HG03108 (cell line): ENCODE results near the gene LKAAEAR1.
"Not testable (repeated sequence)": the region's sequence is repeated elsewhere in the genome, so short reads cannot be mapped to it uniquely, and the experiment has no call there.

Source experiments
- ATAC-seq: cut with Tn5 transposase; IDR thresholded peaks from one replicate; pipeline ENCODE4 v1.9.1; 2021; ENCODE audit warnings: moderate library complexity; ENCODE audit not compliant: unreplicated experiment

Gene LKAAEAR1

GRCh38 chr20:64083804-64084684 lies at the start of gene LKAAEAR1:
TSS of gene LKAAEAR1 (minus strand) at chr20:64084398. CDS start at chr20:64084219, 179 bp downstream.
- no peak for ATAC-seq

GRCh38 chr20:64131406-64131805 lies 47.2 kb upstream of the LKAAEAR1 start:
- no peak for ATAC-seq

GRCh38 chr20:64130876-64131275 lies 46.7 kb upstream of the LKAAEAR1 start:
- no peak for ATAC-seq

GRCh38 chr20:64130271-64130670 lies 46.1 kb upstream of the LKAAEAR1 start:
- ATAC-seq, result no peak

- no peak for ATAC-seq
Observed at GRCh38 chr20:64129146-64129782, 45.1 kb upstream of the LKAAEAR1 start.

GRCh38 chr20:64123517-64123916 lies 39.3 kb upstream of the LKAAEAR1 start:
- not testable (repeated sequence) for ATAC-seq

- not testable (repeated sequence) for ATAC-seq
Observed at GRCh38 chr20:64122927-64123326, 38.7 kb upstream of the LKAAEAR1 start.

- ATAC-seq, result no peak
Observed at GRCh38 chr20:64121586-64121985, 37.4 kb upstream of the LKAAEAR1 start.

- no peak for ATAC-seq
Observed at GRCh38 chr20:64119681-64120341, 35.6 kb upstream of the LKAAEAR1 start.

- no peak for ATAC-seq
Observed at GRCh38 chr20:64119301-64119680, 35.1 kb upstream of the LKAAEAR1 start.

- ATAC-seq, result not testable (repeated sequence)
Observed at GRCh38 chr20:64117432-64117777, 33.2 kb upstream of the LKAAEAR1 start.

GRCh38 chr20:64116541-64117431 lies 32.6 kb upstream of the LKAAEAR1 start:
- ATAC-seq, result no peak

- no peak for ATAC-seq
Observed at GRCh38 chr20:64116016-64116415, 31.8 kb upstream of the LKAAEAR1 start.

- ATAC-seq, result no peak
Observed at GRCh38 chr20:64115171-64115911, 31.1 kb upstream of the LKAAEAR1 start.

- ATAC-seq, result no peak
Observed at GRCh38 chr20:64114356-64114971, 30.3 kb upstream of the LKAAEAR1 start.

- ATAC-seq, result no peak
Observed at GRCh38 chr20:64113796-64114355, 29.7 kb upstream of the LKAAEAR1 start.

GRCh38 chr20:64113444-64113775 lies 29.2 kb upstream of the LKAAEAR1 start:
- no peak for ATAC-seq

GRCh38 chr20:64112691-64113443 lies 28.7 kb upstream of the LKAAEAR1 start:
- no peak for ATAC-seq
